ENCODE data around the gene EVL.
"Not testable (repeated sequence)": the region's sequence is repeated elsewhere in the genome, so short reads cannot be mapped to it uniquely, and the experiment has no call there.

EVL gene

DNA sequence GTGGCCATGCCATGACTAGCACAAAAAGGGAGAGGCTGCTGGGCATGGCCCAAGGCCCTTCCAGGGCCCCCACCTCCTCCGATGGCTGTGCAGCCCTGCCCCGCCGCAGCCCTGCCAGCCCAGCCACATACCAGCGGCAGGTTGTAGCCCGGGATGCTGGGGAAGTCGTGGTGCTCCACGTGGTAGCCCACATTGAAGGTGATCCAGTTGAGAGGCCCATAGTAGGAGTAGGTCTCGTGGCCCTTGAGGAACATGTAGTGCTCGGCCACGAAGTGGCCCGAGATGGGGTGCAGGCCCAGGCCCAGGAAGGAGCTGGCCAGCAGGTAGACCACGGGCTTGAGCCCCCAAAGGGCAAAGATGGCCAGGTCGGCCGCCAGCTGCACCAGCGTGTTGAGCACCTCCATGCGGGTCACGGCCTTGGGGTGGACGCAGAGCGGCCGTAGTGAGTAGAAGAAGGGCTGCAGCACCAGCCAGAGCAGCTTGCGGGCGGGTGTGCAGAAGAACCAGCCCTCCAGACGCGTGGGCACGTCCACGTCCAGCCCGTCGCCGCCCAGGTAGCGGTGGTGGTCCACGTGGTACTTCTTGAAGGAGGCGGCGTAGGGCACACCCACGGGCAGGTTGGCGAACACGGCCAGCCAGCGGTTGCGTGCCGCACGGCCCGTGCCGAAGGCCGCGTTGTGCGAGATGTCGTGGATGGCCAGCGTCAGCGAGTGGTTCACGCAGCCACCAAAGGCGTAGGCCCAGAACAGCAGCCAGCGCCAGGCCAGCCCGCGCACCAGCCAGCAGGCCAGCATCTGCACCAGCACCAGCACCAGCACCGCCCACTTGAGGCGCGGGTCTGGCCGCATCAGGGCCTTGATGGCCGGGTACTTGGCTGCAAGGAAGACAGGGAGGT, 83.9 kb downstream of the EVL start:
- no peak for DNase-seq

DNA sequence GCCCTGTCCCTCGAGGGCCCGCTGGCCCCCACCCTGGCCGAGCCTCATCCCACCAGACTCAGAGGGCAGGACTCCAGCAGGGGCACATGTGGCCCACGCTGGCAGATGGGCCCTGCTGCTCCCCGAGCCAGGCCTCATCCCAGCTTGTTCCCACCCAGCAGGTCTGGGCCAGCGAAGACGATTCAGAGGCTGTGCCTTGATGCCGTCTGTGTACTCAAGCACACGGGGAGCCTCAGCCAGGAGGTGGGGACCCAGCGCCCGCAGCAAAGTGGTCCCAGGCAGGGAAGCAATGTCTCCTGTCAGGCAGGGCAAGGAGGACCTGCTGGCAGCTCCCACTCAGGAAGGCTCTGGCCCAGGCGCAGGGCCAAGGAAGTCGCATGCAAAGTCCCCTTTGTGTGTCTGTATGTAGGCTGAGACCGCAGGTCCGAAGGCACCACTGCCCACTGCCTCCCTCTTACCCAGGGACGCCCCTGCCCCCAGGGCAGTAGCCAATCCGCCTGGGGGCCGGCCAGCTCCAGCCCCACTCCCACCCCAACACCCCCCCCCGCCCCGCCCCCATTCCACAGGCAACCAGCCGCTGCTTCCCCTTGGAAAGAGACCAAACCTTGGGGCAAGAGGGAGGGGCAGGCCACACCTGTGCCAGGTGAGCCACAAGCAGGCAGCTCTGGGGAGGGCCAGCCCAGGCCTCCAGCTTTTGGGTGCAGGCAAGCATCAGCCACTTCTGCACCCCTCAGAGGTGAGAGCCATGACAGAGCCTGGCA, 84.8 kb downstream of the EVL start:
- DNase-seq = no peak

DNA sequence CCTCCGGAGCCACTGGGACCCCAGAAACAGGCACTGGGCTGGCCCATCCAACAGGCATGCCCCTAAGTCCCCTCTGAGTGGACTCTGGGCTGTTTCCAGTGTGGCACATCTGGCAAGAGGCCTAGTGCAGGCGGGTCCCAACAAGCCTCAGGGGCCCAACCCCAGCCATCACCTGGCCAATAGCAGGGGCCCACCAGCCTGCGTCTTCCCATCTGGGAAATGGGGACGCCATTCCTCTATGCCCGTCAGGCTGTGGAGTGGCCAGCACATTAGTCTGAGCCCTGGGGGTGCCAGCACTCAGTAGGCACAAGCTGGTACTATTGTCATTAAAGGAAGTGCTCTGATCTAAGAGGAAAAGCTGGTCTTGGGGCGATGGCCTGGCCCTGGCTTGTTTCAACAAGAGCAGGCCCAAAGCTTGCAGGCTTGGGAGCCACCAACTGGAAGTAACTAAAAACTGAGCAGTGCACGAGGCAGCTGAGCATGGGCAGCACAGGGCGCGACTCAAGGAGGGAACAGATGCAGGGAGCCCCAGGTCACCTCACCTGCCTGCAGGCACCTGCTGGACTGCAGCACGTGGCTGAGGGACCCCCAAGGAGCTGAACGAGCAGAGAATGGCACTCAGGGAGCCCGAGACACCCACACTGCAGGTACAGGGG, 85.8 kb downstream of the EVL start:
- no peak for DNase-seq

DNA sequence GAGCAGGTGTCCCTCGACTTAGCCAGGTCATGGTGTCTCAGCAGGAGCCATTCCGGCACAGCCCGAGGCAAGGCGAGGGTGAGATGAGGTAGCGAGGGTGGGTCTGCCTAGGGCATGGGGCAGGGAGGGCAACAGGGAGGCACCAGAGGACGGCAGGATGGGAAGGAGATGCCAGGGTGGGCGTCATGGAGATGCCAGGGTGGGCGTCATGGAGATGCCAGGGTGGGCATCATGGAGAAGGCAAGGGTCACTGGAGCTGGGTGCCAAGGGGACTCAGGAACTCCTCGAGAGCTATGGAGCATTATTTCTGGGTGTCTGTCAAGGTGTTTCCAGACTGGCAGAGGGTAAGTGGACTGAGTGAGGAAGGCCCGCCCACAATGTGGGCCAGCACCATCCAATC, 86.9 kb downstream of the EVL start:
- DNase-seq = no peak

DNA sequence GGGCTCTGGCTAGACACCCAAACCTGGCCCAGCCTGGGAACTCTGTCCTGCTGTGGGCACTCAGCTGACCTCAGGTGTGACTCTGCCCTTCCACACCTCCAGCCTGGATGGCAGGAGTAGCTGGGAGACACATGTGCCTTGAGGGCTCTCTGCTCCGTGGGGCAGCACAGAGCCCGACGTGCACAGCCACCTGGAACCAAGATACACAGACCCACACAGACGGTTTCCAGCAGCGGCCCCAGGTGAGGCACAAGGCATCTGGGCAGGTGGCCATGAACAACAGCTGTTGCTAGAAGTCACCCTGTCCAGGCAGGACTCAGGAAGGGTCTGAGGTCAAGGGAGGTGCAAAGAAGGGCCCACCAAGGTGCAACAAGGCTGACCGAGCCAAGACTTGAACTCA, 88.3 kb downstream of the EVL start:
- no peak for DNase-seq

DNA sequence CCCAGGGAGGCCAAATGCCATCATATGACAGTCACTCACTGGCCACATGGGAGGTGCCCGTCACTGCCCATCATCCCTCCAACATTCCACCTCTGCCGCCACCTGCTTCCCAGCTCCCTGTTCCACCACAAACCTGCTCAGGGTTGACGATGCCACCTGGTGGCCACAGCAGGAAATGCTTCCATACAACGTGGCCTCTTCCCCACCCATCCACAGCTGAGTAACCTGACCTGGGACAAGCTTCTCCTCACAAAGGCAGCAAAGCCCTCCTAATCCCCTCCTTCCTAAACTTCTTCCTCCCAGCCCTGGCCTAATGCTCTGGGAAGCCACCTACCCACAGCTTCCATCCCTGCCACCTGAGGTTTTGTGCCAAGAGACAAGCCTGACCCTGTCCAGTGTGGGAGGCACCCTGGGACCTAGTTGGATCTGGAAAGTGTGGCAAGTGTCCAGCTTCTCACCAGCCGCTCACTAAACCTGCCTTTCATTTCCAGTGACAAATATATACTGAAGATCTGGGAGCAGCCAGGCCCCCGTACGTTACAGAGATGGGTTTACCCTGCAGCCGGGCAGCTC, 89.9 kb downstream of the EVL start:
- no peak for DNase-seq

DNA sequence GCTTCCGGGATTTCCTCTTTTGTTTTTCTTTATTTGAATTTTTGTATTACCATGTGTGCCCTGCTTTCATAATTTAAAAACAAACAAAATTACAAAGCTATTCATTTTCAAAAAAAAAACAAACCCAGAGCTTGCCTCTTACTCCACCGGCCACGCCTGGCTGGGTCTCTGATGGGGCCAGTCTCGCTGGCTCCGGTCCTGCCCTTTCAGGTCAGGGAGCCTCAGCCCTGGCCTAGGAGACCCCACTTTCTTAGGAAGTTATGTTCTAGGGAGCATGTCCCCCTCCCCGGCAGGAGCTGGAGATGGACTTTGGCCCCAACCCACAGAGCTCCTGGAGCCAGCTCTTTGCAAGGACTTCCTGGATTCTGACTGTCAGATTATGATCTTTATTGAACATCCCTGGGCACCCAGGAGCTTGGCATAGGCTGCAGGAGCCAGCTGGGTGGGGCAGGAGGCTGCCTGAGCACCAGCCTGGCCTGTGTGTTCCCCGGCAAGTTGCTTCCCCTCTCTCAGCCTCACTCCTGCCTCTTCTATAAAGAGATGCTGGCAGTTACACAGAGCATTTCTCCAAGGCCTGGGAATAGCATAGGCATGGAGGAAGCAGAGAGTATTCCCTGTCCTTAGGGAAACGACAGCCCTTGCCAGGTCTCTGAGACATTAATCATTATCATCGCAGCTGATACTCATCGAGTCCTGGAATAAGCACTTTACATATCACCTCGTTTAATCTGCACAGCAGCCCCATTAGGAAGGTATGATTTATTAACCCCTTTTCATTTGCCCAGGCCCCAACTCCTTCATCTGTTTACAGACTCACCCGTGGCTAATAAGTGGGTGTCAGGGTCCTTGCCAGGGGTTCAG, 90.8 kb downstream of the EVL start:
- DNase-seq = no peak

DNA sequence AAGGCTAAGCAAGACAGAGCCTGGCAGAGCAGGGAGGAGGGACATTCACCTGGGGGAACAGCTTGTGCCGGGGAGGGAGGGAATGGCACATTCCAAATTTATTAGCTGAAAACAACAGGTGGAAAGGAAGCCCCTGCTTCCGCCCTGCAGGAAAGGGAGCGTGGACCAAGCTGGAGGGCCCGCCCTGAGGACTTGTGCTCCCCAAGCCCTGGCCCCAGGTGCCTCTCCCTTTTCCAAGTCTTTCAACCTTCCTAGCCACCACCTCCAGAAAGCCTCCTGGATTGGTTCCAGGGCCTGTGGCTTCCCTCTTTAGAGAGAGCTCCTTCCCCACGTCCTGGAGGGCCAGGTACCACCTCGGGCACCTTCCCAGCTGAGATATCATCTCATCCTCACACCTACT, 91.6 kb downstream of the EVL start:
- no peak for DNase-seq

DNA sequence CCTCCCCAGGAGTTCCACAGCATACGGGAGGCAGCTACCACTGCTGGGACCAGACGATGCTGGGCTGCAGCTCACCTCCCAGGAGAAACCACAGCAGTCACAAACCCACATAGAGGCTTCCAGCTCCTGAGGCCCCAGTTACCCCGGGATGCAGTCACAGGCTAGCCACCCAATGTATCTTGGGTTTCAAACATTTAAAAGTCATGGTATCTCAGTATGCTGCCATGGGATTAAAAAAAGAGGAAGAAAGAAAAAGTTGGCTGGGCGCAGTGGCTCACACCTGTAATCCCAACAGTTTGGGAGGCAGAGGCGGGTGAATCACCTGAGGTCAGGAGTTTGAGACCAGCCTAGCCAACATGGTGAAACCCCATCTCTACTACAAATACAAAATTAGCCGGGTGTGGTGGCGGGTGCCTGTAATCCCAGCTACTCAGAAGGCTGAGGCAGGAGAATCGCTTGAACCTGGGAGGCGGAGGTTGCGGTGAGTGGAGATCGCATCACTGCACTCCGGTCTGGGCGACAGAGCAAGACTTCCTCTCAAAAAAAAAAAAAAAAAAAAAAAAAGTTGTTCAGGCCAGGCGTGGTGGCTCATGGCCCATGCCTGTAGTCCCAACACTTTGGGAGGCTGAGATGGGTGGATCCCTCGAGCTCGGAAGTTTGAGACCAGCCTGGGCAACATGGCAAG, 92.5 kb downstream of the EVL start:
- not testable (repeated sequence) for DNase-seq

DNA sequence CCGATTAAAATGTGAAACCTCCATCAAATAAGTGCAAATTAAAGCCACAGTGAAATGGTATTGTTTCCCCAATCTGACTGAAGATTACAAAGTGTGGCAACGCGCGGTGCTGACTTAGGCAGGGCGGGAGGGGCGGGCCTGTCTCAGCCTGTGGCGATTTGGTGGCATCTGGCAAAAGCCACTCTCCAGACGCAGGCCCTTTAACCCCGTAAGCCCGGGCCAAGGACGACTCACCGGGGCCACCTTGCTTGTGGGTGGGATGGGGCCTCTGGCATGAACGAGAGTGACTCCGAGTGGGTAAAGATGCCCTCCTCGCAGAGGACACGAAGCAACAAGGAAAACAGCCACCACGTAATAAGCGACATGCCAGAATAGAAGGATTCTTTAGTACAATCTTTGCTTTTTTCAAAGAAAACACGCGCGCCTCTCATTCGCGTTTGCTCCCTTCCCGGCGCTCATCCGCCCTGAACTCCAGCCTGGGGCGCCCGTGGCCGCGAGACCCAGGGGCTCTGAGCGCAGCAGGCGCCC, 93.4 kb downstream of the EVL start:
- no peak for DNase-seq

DNA sequence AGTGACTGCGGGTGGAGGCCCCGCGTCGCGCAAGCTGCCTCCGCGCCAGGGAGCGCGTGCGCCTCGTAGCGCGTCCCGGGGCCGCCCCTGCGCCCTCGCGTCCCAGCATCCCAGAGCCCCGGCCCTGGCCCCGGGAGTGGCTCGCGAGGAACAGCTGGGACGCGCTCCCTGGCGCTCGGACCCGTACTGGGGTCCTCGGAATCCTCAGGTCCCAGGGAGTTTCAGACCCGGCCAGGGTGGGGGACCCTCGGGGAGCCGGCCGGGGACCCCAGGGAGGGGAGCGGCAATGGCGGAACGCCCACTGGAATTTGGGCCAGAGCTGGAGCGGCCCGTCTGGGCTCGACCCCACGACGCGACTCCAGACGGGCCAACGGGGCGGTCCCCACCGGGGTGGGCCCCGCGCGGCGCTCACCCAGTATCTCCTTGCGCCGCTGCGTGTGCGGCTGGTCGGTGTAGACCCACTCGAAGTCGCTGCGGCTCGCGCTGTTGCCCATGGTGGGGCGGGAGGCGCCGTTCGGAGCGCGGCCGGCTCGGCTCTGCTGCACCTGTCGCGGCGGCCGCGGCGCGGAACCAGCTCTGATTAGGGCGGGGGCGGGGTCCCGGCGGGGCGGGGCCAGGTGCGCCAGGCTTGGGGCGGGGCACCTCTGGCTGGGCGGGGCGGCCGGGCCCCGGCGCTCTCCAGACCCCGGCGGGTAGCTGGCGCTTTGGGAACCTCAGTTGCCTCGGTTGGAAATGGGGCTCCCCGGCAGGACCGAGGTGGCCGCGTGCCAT, 94.1 kb downstream of the EVL start, which contains the start of gene DEGS2:
DEGS2 (minus strand) TSS at position 552 of the 771 bp plus-strand sequence; CDS start at position 494, 58 bp downstream.
- DNase-seq = peak; percentile 56

DNA sequence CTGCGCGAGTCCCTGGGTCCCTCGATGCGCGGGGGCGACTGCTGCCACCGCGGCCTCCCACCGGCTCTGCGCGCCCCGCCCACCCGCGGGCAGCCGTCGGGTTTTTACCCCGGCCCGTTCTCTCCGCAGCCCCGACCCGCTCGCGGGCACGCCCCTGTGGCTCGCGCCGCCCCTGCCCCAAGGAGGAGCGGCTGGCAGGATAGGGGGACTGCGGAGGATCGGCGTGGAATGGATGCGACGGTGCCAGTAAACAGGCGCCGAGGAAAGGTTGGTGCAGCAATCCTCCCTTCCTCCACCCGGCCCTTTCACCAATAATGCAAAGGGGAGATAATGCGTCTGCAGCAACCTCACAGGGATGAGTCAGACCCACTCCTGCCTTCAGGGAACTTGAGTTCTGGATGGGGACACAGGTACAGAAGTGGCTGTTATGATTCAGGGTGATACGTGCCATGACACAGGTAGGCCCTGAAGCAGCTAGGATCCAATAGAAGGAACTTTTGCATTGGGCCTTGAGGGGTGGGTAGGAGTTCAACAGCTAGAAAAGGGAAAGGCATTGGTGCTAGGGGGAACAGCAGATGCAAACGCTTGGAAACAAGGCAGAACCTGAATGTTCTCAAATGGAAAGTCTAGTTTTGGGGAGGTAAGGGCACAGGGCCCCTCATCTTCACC, 94.8 kb downstream of the EVL start:
- DNase-seq = no peak

DNA sequence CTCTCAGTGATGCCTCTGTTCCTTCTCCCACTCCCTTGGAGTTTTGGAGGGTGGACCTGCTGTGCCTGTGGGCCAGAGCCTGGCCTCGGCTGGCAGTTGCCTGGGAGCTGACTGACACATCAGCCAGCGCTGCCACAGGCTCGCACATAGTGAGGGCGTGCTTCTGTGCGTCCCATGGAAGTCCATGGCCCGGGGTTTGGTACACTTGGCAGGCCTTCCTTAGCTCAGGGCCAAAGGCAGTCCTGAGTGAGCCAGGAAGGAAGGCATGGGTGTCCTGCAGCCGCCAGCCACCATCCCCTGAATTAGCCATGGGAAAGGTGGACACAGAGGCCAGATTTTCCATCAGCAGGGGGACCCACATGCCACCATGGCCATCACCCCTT, 95.3 kb downstream of the EVL start:
- no peak for DNase-seq

DNA sequence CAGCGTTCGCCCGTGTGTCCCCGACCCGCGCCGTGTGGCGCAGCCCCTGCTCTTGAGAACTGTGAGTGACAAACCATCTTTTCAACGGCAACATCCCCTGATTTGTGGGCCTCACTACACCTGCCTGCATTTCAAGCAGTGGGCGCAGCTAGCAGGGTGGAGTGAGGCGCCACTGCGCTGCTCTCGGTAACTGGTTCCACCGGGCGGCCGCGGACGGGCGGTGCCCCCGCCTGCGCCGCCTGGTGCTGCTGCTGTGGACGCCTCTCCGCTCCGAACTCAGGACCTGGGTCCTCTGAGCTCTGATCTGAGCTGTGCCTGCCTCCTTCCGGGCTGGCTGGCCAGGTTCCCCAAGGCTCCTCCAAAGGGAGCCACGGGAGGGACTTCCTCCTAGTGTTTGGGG, 100.2 kb downstream of the EVL start:
- DNase-seq = no peak

DNA sequence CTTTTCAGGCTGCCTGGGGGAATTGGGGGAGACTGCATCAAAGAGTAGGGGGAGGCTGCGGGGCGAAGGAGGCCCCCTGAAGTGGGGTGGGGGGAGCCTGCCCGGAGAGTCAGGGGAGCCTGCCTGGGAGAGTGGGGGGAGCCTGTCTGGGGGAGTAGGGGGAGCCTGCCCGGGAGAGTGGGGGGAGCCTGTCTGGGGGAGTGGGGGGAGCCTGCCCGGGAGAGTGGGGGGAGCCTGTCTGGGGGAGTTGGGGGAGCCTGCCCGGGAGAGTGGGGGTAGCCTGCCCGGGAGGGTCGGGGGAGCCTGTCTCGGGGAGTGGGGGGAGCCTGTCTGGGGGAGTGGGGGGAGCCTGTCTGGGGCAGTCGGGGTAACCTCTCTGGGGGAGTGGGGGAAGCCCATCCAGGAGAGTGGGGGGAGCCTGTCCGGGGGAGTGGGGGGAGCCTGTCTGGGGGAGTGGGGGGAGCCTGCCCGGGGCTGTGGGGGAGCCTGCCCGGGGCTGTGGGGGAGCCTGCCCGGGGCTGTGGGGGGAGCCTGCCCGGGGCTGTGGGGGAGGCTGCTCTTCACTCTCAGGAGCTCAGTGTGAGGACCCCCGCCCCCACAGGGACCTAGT, 100.7 kb downstream of the EVL start:
- DNase-seq = no peak

DNA sequence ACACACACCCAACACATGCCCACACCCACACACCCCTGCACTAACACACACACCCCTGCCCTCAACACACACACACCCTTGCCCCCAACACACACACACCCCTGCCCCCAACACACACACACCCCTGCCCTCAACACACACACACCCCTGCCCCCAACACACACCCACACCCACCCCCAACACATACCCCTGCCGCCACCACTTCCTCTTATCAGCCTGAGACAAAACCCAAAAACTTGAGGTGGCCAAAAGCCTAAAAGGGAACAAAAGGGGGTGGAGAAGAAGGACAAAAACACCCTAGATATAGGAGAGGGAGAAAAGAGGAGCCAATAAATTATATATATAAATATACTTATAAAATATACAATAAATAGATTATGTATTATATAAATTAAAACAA, 103.3 kb downstream of the EVL start:
- DNase-seq = no peak

DNA sequence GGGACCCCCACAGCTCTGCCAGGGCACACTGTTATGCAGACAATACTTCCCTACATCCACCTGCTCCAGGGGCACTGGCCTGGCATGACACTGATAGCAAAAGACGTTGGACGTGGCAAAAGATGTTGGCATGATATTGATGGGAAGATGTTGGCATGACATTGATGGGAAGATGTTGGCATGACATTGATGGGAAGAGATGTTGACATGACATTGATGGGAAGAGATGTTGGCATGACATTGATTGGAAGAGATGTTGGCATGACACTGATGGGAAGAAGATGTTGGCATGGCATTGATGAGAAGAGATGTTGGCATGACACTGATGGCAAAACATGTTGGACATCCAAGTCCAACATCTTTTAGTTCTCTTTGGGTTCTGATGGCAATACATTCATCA, 105.7 kb downstream of the EVL start:
- DNase-seq = no peak

DNA sequence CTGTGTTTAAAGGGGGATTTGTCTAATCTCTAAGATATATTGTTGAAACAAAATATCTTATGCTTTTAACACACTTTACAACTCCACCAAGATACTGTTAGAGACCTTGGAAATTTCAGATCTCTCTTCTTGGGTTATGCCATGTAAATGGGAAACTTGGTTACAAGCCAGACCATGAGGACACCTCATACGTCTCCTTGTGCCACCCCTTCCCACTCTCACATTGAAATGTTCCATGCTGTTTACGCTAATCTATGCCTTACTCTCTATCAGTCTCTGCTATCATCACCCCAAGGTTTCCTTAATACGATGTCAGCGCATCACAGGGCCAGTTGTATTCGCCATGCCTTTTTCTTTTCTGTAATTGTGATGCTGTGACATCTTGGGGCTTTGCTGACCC, 107.6 kb downstream of the EVL start:
- DNase-seq = no peak

DNA sequence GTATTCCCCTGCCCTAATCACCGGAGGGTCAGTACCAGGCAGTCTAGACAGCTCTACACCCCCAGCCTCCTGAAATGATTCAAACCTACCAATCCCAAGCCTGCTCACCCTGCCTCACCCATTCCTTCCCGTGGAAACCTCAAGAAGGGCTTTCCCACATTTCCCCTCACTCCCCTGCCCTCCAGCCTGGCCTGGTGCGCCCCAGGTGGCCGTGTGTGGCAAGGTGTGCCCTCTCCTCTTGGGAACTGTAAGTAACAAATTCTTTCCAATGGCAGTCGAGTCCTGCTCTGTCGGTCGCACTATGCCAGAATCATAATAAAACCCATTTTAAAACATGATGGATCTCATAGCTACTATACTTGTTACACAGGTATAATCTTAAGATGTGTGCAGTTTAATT, 108.1 kb downstream of the EVL start:
- DNase-seq = no peak
